HG02840 (cell line): ENCODE data around the gene VN1R5.
"Not testable (repeated sequence)": the region's sequence is repeated elsewhere in the genome, so short reads cannot be mapped to it uniquely, and the experiment has no call there.

Experiments
- ATAC-seq: cut with Tn5 transposase; IDR thresholded peaks from one replicate; pipeline ENCODE4 v1.9.1; 2021; ENCODE audit warnings: mild to moderate bottlenecking, moderate library complexity, moderate number of reproducible peaks; ENCODE audit not compliant: unreplicated experiment, low FRiP score

VN1R5 gene

GRCh38 chr1:247255772-247256171 lies at the start of gene VN1R5:
VN1R5 (plus strand) TSS chr1:247256072.
- ATAC-seq, result not testable (repeated sequence)

DNA sequence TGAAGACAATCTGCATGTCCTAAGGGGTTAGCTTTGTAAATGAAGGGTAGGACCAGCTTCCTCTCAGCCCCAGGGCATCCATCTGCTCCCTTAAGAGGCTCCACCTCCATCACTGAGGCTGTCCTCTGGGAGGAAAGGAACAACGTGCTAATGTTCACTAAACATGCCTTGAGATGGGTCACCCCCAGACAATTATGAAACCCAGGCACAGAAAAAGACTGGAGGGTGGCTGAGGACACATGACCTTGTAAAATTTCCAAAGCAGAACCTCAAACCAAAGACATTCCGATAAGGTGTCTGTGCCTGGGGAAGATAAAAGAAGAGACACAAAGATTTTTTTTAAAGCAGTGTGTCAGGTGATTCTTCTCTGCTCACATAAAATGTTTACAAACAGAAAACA lies 46.5 kb upstream of the VN1R5 start:
- ATAC-seq, result no peak

GRCh38 chr1:247210062-247210375 lies 45.9 kb upstream of the VN1R5 start:
- ATAC-seq, result peak; percentile 0

- ATAC-seq, result peak; percentile 96
These were observed 45.3 kb upstream of the VN1R5 start for GRCh38 chr1:247210376-247211117.

DNA sequence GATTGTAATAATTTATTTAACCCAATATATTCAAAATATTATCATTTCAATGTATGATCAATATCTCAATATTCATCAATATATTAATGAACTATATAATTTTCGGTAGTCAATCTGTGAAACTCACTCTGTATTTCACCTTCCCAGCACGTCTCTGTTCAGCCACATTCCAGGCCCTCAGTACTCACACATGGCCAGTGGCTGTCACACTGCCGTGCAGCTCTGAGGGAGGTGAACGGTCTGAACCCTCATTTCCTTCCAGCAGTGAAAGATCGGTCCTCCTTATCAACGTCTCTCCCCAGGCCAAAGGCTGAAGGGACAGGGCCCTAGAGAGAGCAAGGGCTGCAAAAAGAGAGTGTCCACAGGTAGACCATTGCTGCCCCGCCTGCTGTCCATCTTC lies 44.5 kb upstream of the VN1R5 start:
- ATAC-seq, result no peak

DNA sequence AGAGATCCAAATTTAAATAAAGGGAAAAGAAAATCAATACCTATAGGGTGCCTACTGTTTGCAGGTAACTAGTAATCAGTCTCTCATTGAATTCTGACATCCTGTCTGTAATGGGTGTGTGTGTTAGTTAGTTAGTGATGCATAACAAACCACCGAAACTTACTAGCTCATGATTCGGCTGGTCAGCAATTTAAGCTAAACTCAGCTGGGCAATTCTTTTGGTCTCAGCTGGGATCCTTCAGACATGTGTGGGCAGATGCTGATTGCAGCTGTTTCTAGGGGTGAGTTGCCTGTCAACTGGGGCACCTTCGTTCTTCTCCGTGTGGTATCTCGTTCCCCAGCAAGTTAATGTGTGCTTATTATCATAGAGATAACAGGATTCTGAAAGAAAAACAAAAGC lies 43.9 kb upstream of the VN1R5 start:
- ATAC-seq, result peak; percentile 51

DNA sequence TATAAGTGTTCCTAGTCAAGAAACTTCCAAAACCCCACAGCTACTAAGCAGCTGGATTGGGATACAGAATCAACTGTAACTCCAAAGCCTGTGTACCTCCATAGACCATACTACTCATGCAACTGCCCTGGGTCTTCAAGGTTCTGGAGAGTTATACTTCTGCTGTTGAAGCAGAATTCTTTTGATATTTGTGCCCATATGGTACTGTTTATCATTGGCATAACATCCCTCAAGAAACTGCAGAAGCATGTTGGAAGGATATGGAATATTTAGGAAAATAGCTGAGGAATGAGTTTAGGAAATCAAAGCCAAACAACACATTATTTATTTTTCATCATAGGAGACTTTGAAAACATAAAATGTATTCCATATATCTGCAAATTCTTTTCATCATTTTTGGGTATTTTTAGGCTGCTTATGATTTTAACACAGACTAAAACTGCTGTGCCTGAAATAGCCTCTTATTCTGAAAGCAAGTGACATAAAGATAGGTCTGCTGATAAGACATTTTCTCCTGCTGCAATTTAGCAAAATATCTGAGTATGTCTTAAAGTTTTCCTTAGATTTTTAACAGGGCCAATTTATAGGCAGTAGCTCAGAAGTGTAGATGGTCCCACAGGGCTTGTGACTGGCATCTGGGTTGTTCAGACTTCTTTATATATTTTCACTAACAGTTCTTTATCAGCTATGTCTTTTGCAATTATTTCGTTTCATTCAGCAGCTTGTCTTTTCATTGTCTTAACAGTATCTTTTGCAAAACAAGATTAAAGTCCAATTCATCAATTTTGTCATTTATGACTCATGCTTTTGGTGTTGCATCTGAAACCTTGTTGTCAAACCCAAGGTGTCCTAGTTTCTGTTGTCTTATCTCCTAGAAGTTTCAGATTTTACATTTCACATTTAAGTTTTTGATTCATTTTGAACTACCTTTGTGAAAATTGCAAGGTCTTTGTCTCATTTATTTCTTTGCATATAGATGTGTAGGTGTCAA lies 43.0 kb upstream of the VN1R5 start:
- ATAC-seq, result no peak

DNA sequence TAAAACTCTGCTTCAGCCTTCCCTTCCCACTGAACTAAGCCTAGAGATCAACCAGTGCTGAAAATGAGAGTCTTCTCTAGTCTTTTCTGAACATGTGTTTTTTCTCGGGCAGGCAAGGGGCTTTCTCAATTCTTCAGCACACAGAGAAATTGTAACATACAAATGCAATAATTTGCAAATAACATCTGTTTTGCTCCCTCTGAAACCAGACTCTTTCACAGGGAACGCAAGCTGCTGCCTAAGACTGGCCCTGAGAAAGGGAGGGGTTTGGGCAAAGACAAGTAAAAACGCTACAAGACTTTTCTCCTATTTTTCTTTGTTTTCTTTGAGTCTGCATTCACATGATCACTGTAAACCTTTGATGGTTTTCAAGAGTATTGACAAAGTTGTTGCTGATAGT lies 39.6 kb upstream of the VN1R5 start:
- no peak for ATAC-seq

GRCh38 chr1:247218121-247218651 lies 37.7 kb upstream of the VN1R5 start:
- ATAC-seq, result no peak

DNA sequence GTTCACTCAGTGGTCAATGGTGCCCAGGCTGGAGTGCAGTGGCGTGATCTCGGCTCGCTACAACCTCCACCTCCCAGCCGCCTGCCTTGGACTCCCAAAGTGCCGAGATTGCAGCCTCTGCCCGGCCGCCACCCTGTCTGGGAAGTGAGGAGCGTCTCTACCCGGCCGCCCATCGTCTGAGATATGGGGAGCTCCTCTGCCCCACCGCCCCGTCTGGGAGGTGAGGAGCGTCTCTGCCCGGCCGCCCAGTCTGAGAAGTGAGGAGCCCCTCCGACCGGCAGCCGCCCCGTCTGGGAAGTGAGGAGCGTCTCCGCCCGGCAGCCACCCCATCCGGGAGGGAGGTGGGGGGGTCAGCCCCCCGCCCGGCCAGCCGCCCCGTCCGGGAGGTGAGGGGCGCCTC lies 35.6 kb upstream of the VN1R5 start:
- not testable (repeated sequence) for ATAC-seq

DNA sequence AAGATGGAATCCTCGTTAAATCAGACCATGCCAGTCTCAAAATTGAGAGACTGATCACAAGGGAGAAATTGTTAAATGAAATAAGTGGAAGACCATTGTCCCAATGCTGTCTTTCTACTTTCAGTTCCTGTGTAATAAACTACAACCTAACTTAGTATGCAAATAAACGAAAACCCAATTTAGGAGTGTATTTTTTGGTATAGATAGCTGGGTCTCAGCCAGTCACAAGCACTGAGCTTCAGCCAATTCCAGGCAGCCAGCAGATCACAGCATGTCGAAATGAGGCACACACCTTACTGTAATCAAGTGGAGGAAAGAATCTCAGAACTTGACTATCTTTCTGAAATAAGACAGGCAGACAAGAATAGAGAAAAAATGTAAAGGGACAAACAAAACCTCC lies 33.0 kb upstream of the VN1R5 start:
- ATAC-seq, result no peak

GRCh38 chr1:247224822-247225221 lies 31.1 kb upstream of the VN1R5 start:
- no peak for ATAC-seq

DNA sequence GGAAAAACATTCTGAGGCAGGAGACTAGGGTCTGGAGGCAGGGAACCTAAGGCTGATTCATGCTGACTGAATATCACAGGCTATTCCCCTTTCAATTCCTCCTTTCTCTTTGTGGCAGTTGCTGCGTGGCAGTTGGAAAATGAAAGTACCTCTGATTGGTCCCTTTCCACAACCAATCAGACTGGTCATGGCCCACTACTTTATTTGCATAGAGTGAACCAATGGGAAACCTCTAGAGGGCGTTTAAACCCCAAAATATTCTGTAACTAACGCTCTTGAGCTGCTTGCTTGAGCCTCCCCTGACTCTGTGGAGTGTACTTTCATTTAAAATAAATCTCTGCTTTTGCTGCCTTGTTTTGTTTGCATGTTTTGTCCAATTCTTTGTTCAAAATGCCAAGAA lies 27.7 kb upstream of the VN1R5 start:
- ATAC-seq, result no peak

- ATAC-seq, result no peak
These were observed 14.2 kb upstream of the VN1R5 start for GRCh38 chr1:247241691-247242090.

- no peak for ATAC-seq
These were observed 12.2 kb upstream of the VN1R5 start for GRCh38 chr1:247243524-247244137.

DNA sequence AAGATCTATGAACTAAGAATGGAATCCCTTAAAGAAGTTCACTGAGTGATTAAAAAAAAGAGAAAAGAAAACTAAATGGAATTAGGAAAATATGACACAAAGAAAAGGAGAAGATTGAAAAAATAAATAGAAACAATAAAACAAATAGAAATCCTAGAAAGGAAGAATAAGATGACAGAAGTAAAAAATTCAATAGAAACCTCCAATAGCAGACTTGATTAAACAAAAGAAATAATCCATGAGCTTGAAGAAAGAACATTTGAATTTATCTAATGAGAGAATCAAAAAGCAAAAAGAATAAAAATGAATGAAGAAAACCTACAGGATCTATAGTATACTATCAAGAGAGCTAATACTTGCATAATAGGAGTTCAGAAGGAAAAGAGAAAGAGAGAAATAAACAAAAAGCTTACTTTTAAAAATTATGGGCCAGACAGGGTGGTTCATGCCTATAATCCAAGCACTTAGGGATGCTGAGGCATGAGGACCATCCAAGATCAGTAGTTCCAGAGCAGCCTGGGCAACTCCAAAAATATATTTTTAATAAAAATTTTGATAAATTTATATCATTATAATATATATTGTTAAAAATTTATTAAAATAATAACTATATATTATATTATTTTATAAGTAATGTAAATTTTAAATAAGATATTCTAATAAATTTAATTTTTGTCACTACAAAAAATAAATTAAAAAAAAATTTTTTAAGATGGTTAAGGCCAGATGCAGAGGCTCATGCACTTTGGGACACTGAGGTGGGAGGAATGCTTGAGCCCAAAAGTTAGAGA lies 9.4 kb upstream of the VN1R5 start:
- ATAC-seq, result no peak

DNA sequence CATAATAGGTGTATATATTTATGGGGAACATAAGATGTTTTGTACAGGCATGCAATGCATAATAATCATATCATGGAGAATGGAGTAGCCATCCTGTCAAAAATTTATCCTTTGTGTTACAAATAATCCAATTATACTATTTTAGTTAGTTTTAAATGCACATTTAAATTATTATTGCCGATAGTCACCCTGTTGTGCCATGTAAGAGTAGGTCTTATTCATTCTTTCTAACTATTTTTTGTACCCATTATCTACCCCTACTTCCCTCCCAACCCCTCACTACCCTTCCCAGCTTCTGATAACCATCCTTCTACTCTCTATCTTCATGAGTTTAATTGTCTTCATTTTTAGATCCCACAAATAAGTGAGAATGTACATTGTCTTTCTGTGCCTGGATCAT lies 8.3 kb upstream of the VN1R5 start:
- ATAC-seq, result no peak

DNA sequence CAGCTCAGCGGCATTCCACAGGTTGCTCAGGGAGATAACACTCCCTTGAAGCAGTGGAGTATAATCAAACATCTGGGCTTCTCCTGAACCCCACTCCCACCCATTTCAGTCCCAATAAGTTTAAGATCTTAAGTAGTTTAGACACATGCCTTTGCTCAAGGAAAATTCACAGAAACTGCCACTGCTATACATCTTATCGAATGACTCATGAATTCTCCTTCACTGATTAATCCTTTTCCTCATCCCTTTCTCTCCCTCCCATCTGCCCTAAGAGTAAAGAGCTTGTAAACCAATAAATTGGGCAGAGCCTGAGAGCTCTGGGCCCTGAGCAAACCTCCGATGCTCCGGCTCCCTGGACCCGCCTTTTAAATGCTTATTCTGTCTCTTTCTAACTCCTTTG lies 10.2 kb downstream of the VN1R5 start:
- ATAC-seq, result no peak

- no peak for ATAC-seq
These were observed 12.6 kb downstream of the VN1R5 start for GRCh38 chr1:247268390-247269045.

GRCh38 chr1:247269133-247269532 lies 13.3 kb downstream of the VN1R5 start:
- ATAC-seq, result no peak
